Measurements from ENCODE around the gene AFMID. TPM values are rescaled to one million over a fixed set of nuclear protein-coding genes. Genes with fewer than 3 reads are reported as not detected.
A peak's percentile ranks its signal among the peaks of the same experiment; 100 is the strongest.

AFMID gene
- total and polyA plus RNA-seq, 2 donors (not counting 1 experiment from before 2014, with no cell fraction given) = 18.2 to 24.8 TPM

DNA sequence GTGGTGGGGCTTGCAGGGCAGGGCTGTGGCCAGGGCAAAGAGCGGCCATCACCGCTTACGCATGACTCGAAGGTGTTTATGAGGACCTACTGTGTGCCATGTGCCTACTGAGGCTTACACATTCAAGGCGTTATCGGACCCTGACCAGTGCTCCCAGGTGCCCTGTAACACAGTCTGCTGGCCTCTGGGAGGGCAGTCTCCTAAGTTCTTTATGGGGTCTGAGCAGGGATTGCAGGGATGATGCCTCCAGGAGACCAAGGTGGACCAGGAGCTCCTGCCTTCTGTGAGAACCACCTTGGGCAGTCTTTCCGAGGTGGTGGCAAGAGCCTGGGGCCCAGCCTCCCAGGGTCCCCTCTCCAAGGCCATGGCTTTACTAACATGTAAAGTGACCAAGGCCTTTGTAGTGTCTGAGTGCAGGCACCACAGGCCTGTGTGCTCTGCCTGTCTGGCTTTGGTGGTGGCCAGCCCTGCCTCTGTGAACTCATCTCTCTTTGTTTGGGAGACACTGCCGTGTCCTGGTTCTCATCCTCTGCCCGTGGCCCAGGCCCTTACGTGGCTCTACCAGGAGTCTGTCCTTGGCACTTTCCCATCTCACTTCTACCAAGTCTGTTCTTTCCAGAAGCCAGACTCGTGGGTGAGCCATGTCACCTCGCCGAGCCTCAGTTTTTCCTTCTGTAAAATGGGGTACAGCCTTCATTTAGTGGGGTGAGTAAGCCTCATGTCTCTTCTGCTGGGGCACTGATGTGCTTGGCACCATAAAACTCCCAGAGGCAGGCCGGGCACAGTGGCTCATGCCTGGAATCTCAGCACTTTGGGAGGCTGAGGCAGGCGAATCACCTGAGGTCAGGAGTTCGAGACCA lies 22.2 kb upstream of the AFMID start:
- CTCF ChIA-PET = interaction anchor here (0.6 to 1.1 kb wide), 2 partner anchors 13 to 28 kb away, joined by 3 read pairs; no protein-coding TSS in a partner anchor
- H3K4me2 ChIP-seq (replicated peaks; ENCODE audit: low read depth, low read length, poor library complexity, severe bottlenecking) = no peak overlapping the region
- intact Hi-C loops (cut with micrococcal nuclease) = no loop called here
- H3K79me2 ChIP-seq (ENCODE audit: control insufficient read depth, insufficient read depth, low read length) = peaks cover 30% of the 10 kb centered on the region
- H4K20me1 ChIP-seq (ENCODE audit: control insufficient read depth, insufficient read depth, low read length, poor library complexity, severe bottlenecking) = peaks cover 12% of the 10 kb centered on the region
- ATAC-seq (ENCODE audit: low read depth) (no peak), DNase-seq (no peak)
- no peaks in the 10 kb centered on the region for H3K9me3 ChIP-seq (ENCODE audit: control extremely low read depth in 1 of 3, control insufficient read depth in 2 of 3, insufficient read depth in 1 of 3, low read length in 2 of 3)
- Mint-ChIP-seq H3K27me3 (no peaks in the 10 kb centered on the region), H3K27ac (peak overlapping the region; percentile 37), H3K4me3 (no peak overlapping the region), H3K9me3 (ENCODE audit: insufficient read depth) (no peaks in the 10 kb centered on the region), H3K4me1 (peaks cover 29% of the 10 kb centered on the region)
- POLR2A ChIA-PET = interaction anchor here (1.0 to 19.6 kb wide), 4 partner anchors 10 to 30 kb away, joined by 3 to 432 read pairs (median 4); partner anchors contain the start of genes TMC6 and TMC8
- H2AFZ ChIP-seq (ENCODE audit: insufficient read depth, low read depth, low read length, poor library complexity, severe bottlenecking) = no peak overlapping the region
- H3K27ac ChIP-seq (ENCODE audit: low read length in 2 of 2) = no peak overlapping the region
- no peaks in the 10 kb centered on the region for H3K36me3 ChIP-seq (replicated peaks in 1 of 2; ENCODE audit: control extremely low read depth in 1 of 2, control insufficient read depth in 1 of 2, extremely low read depth in 1 of 2, insufficient read depth in 2 of 2, low read length in 1 of 2)
- peaks cover 14 to 31% of the 10 kb centered on the region in 2 donors for H3K4me1 ChIP-seq (ENCODE audit: control insufficient read depth in 2 of 2, insufficient read depth in 2 of 2, low read length in 2 of 2)
- no peaks in the 10 kb centered on the region for H3K27me3 ChIP-seq (replicated peaks in 1 of 4; ENCODE audit: control extremely low read depth in 1 of 4, control insufficient read depth in 3 of 4, insufficient read depth in 4 of 4, low read length in 3 of 4)
- WGBS (ENCODE audit: insufficient coverage) = 96% methylated on average over 11 of the region's 16 CpGs
- no peak for TF ChIP-seq EZH2 (IDR thresholded peaks at IDR 0.05; ENCODE audit: borderline replicate concordance, insufficient read depth, low read depth, low read length, poor library complexity, severe bottlenecking)
- TF ChIP-seq, protein P1, sequence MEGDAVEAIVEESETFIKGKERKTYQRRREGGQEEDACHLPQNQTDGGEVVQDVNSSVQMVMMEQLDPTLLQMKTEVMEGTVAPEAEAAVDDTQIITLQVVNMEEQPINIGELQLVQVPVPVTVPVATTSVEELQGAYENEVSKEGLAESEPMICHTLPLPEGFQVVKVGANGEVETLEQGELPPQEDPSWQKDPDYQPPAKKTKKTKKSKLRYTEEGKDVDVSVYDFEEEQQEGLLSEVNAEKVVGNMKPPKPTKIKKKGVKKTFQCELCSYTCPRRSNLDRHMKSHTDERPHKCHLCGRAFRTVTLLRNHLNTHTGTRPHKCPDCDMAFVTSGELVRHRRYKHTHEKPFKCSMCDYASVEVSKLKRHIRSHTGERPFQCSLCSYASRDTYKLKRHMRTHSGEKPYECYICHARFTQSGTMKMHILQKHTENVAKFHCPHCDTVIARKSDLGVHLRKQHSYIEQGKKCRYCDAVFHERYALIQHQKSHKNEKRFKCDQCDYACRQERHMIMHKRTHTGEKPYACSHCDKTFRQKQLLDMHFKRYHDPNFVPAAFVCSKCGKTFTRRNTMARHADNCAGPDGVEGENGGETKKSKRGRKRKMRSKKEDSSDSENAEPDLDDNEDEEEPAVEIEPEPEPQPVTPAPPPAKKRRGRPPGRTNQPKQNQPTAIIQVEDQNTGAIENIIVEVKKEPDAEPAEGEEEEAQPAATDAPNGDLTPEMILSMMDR (IDR thresholded peaks at IDR 0.05) = no peak
- no peak overlapping the region for H3K4me3 ChIP-seq (ENCODE audit: control extremely low read depth in 1 of 5, extremely low read depth in 1 of 5, insufficient read depth in 1 of 5, low read depth in 2 of 5, low read length in 4 of 5)
- H3K9ac ChIP-seq (ENCODE audit: low read length) = no peak overlapping the region

DNA sequence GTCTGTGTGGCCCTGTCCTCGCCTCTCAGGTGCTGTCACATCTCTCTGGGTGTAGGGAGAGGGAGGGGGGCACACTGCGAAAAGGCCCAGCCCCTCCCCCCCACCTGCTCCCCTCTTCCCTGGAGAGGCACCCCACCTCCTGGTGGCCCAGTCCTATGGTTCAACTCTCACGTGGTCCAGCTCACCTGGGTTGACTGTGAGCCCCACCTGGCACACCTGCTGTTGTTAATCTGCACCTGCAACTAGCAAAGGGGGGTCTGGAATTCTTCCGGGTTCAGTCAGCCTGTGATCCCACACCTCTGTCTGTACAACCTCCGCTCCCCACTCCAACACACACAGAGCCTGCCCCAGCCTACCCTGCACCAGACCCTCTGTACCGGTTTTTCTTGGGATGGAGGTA lies 20.7 kb upstream of the AFMID start:
- Histone ChIP-seq H3K4me2 (replicated peaks; ENCODE audit: low read depth, low read length, poor library complexity, severe bottlenecking) (no peak overlapping the region), H3K27me3 (replicated peaks in 1 of 4; ENCODE audit: control extremely low read depth in 1 of 4, control insufficient read depth in 3 of 4, insufficient read depth in 4 of 4, low read length in 3 of 4) (no peaks in the 10 kb centered on the region), H3K79me2 (ENCODE audit: control insufficient read depth, insufficient read depth, low read length) (peaks cover 34% of the 10 kb centered on the region), H3K4me1 (ENCODE audit: control insufficient read depth in 2 of 2, insufficient read depth in 2 of 2, low read length in 2 of 2) (peaks cover 27 to 38% of the 10 kb centered on the region in 2 donors), H3K27ac (ENCODE audit: low read length in 2 of 2) (no peak overlapping the region), H3K9ac (ENCODE audit: low read length) (no peak overlapping the region), H2AFZ (ENCODE audit: insufficient read depth, low read depth, low read length, poor library complexity, severe bottlenecking) (no peak overlapping the region), H3K4me3 (ENCODE audit: control extremely low read depth in 1 of 5, extremely low read depth in 1 of 5, insufficient read depth in 1 of 5, low read depth in 2 of 5, low read length in 4 of 5) (no peak overlapping the region), H3K9me3 (ENCODE audit: control extremely low read depth in 1 of 3, control insufficient read depth in 2 of 3, insufficient read depth in 1 of 3, low read length in 2 of 3) (no peaks in the 10 kb centered on the region), H4K20me1 (ENCODE audit: control insufficient read depth, insufficient read depth, low read length, poor library complexity, severe bottlenecking) (peaks cover 25% of the 10 kb centered on the region), H3K36me3 (replicated peaks in 1 of 2; ENCODE audit: control extremely low read depth in 1 of 2, control insufficient read depth in 1 of 2, extremely low read depth in 1 of 2, insufficient read depth in 2 of 2, low read length in 1 of 2) (peaks cover 0 to 7% of the 10 kb centered on the region in 2 experiments)
- H3K27ac Mint-ChIP-seq = peak overlapping the region; percentile 20
- H3K4me1 Mint-ChIP-seq = peaks cover 33% of the 10 kb centered on the region
- H3K4me3 Mint-ChIP-seq = peak overlapping the region; percentile 13
- ChIA-PET POLR2A (interaction anchor here (0.6 to 19.6 kb wide), 5 partner anchors 8 to 592 kb away, joined by 3 to 432 read pairs (median 4); partner anchors contain the start of genes TMC6 and TMC8), CTCF (interaction anchor here (1.1 to 1.3 kb wide), 3 partner anchors 8 to 31 kb away, joined by 3 to 6 read pairs (median 5); no protein-coding TSS in a partner anchor)
- DNase-seq = no peak
- ATAC-seq (ENCODE audit: low read depth) = no peak
- WGBS (ENCODE audit: insufficient coverage) = 14% methylated on average over 1 of the region's 6 CpGs
- H3K27me3 Mint-ChIP-seq = no peaks in the 10 kb centered on the region
- intact Hi-C loops (cut with micrococcal nuclease) = no loop called here
- TF ChIP-seq EZH2 (IDR thresholded peaks at IDR 0.05; ENCODE audit: borderline replicate concordance, insufficient read depth, low read depth, low read length, poor library complexity, severe bottlenecking) = no peak
- TF ChIP-seq, protein P1 (IDR thresholded peaks at IDR 0.05) = no peak
- no peaks in the 10 kb centered on the region for H3K9me3 Mint-ChIP-seq (ENCODE audit: insufficient read depth)
